Thoracic aorta (tissue), 2 donors: Measurements from ENCODE around the gene RPS27L. TPM values are rescaled to one million over a fixed set of nuclear protein-coding genes. Genes with fewer than 3 reads are reported as not detected.

Experiments
- ATAC-seq: fragments of 150-250 bp; one replicate; pipeline ENCODE4 v1.8.0; 2017; ENCODE audit warnings: low read depth; ENCODE audit not compliant: insufficient number of reproducible peaks, low FRiP score
- DNase-seq: peaks from one replicate; pipeline ENCODE4 v3.0.0-alpha.2; 2020; ENCODE audit warnings: low spot score
- H3K27ac ChIP-seq, 2 donors: fragments of 200-600 bp; sonication (generic); 1 replicate in 1 of 2; 2 replicates in 1 of 2; pipeline ENCODE4 v1.5.1; 2016; ENCODE audit warnings: mild to moderate bottlenecking in 2 of 2, moderate library complexity in 2 of 2
- H3K27me3 ChIP-seq: fragments of 200-600 bp; sonication (generic); replicated peaks from 2 replicates; pipeline ENCODE4 v1.6.0; 2016; ENCODE audit warnings: mild to moderate bottlenecking; ENCODE audit not compliant: insufficient read depth
- H3K36me3 ChIP-seq: fragments of 200-600 bp; sonication (generic); one replicate; pipeline ENCODE4 v1.5.1; 2016
- H3K4me1 ChIP-seq, 2 donors: fragments of 200-600 bp; sonication (generic); 1 replicate in 1 of 2; 2 replicates in 1 of 2; pipeline versions ENCODE4 v1.5.1 to v1.6.0; 2016; ENCODE audit warnings: low read depth in 2 of 2, mild to moderate bottlenecking in 1 of 2; ENCODE audit not compliant: control insufficient read depth in 1 of 2
- H3K4me3 ChIP-seq: fragments of 200-600 bp; sonication (generic); 2 replicates; pipeline ENCODE4 v1.5.1; 2016; ENCODE audit warnings: mild to moderate bottlenecking
- H3K9me3 ChIP-seq: fragments of 200-600 bp; sonication (generic); 2 replicates; pipeline ENCODE4 v1.5.1; 2016
- CTCF ChIP-seq: fragments of 200-600 bp; sonication (generic); IDR thresholded peaks from one replicate; pipeline ENCODE4 v1.5.1; 2019; ENCODE audit warnings: antibody characterized with exemption
- total RNA-seq, 2 donors: library from RNA; depleted of rRNA; stranded (reverse); fragments of >200 nt; gene quantifications; one replicate each; pipeline versions ENCODE4 v1.1.0 to v1.2.3, GENCODE V29; 2016

RPS27L gene
- total RNA-seq, 2 donors from 2014 or later = 40.1 to 120 TPM

GRCh38 chr15:63186065-63186464 lies 28.8 kb upstream of the RPS27L start:
- Histone ChIP-seq H3K27me3 (no peaks in the 10 kb centered on the region), H3K4me1 (peaks cover 0 to 10% of the 10 kb centered on the region in 2 donors), H3K27ac (no peak overlapping the region), H3K4me3 (no peak overlapping the region), H3K36me3 (no peaks in the 10 kb centered on the region), H3K9me3 (no peaks in the 10 kb centered on the region)
- no peak for TF ChIP-seq CTCF
- DNase-seq (no peak), ATAC-seq (no peak)

GRCh38 chr15:63185206-63185605 lies 27.9 kb upstream of the RPS27L start:
- H3K27ac ChIP-seq = no peak overlapping the region
- DNase-seq = no peak
- no peak overlapping the region for H3K4me3 ChIP-seq
- no peaks in the 10 kb centered on the region for H3K27me3 ChIP-seq
- H3K4me1 ChIP-seq = peaks cover 0 to 4% of the 10 kb centered on the region in 2 donors
- ATAC-seq = no peak
- no peaks in the 10 kb centered on the region for H3K36me3 ChIP-seq
- TF ChIP-seq CTCF = no peak
- no peaks in the 10 kb centered on the region for H3K9me3 ChIP-seq

GRCh38 chr15:63181648-63182047 lies 24.4 kb upstream of the RPS27L start:
- no peak overlapping the region for H3K4me3 ChIP-seq
- H3K27ac ChIP-seq = no peak overlapping the region
- no peaks in the 10 kb centered on the region for H3K27me3 ChIP-seq
- ATAC-seq = no peak
- H3K36me3 ChIP-seq = no peaks in the 10 kb centered on the region
- no peaks in the 10 kb centered on the region for H3K9me3 ChIP-seq
- H3K4me1 ChIP-seq = no peaks in the 10 kb centered on the region
- DNase-seq = no peak
- TF ChIP-seq CTCF = no peak

GRCh38 chr15:63180746-63181145 lies 23.5 kb upstream of the RPS27L start:
- Histone ChIP-seq H3K27me3 (no peaks in the 10 kb centered on the region), H3K9me3 (no peaks in the 10 kb centered on the region), H3K27ac (no peak overlapping the region), H3K4me3 (no peak overlapping the region), H3K4me1 (no peaks in the 10 kb centered on the region), H3K36me3 (no peaks in the 10 kb centered on the region)
- TF ChIP-seq CTCF = no peak
- ATAC-seq (no peak), DNase-seq (no peak)

- Histone ChIP-seq H3K4me3 (no peak overlapping the region), H3K4me1 (no peaks in the 10 kb centered on the region)
Measured at GRCh38 chr15:63178034-63178433, 20.8 kb upstream of the RPS27L start.

More at GRCh38 chr15:63178034-63178433, 20.8 kb upstream of the RPS27L start:
- no peaks in the 10 kb centered on the region for H3K36me3 ChIP-seq
- no peaks in the 10 kb centered on the region for H3K27me3 ChIP-seq
- H3K27ac ChIP-seq = no peak overlapping the region
- ATAC-seq = no peak
- no peaks in the 10 kb centered on the region for H3K9me3 ChIP-seq
- no peak for DNase-seq
- TF ChIP-seq CTCF = no peak
